ENCODE data around the gene TSPO.

The TSPO gene

DNA sequence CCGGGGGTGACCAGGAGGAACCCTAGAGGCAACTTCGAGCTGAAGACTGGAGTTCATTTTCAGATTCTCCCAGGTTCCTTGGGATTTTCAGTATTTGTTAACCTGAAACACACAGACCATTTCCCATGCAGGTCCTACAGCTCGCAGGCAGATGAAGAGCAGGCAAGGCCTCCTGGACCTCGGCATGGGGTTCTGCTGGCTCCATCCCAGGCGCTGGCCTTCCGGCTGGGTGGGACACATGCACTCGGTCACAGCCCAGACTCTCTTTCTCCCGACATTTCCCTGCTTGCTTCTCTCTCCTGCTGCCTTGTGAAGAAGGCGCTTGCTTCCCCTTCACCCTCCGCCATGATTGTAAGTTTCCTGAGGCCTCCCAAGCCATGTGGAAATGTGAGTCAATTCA lies 51.0 kb downstream of the TSPO start:
- DNase-seq (ENCODE audit: low read depth) = no peak

DNA sequence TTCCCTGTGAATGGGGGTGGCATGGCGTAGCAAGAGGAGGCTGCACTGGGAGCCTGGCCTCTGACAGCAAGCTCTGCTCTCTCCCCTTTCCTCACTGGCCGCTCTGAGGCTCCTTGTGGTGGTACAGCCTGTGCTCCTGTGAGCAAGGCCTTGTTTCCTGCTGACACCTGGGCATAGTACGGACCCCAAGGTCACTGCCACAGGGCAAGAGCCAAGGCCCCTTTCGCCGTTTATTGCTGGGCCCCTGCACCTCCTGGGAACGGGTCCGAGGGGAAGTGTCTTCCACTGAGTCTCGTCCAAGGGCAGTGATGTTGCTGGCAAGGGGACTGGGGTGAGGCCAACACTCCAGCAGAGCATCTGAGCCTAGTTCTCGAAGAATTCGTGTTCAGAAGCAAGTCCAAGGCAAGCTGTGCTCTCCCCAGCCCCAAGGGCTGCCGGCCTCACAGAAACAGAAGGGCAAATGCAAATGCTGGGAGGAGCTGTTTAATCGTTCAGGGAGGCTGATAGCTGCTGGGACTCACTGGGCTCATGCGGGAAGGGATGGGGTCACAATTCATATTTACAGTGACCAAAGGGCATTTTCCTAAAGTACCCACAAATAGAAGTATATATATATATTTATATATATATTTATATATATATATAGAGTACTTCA lies 51.5 kb downstream of the TSPO start:
- DNase-seq (ENCODE audit: low read depth) = no peak

DNA sequence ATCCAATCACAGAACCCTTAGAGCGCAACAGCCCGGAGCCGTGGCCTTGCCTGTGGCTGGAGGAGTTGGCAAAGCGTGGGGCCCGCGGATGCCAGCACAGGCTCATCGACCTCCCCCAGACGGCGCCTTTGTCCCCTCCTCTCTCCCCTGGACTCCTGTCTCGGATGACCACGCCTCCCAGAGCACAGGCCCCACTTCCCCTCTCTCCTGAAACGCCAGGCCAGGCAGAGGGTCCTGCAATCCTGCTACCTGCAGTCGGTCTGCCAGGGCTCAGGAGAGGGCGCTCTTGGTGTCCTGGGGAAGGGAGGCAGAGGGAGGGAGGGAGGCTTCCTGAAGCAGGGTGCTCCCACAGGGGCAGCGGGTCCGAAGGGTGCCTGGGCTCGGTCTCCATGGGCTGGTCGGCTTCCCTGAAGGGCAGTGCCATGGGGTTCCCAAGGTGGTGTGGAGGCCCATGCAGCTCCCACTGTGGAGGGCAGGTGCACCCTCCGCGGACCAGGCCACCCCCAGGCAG lies 52.2 kb downstream of the TSPO start:
- DNase-seq (ENCODE audit: low read depth) = no peak

DNA sequence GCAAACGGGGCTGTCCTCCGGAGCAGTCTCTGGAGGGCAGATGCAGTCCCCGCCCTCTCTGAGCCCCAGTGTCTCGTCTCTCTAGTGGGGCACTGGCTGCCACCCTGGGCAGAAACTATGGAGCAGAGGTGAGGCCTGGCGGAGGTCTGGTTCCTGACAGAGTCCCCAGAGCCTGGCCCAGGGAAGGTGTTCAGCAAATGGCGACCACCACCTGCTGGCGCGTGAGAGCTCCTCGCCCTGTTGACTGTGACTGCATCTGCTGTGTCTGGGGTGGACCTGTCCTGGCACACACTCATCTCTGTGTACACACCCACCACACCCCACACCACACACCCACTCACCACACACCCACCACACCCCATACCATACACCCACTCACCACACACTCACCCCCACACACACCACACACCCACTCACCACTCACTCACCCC lies 53.9 kb downstream of the TSPO start:
- no peak for DNase-seq (ENCODE audit: low read depth)

DNA sequence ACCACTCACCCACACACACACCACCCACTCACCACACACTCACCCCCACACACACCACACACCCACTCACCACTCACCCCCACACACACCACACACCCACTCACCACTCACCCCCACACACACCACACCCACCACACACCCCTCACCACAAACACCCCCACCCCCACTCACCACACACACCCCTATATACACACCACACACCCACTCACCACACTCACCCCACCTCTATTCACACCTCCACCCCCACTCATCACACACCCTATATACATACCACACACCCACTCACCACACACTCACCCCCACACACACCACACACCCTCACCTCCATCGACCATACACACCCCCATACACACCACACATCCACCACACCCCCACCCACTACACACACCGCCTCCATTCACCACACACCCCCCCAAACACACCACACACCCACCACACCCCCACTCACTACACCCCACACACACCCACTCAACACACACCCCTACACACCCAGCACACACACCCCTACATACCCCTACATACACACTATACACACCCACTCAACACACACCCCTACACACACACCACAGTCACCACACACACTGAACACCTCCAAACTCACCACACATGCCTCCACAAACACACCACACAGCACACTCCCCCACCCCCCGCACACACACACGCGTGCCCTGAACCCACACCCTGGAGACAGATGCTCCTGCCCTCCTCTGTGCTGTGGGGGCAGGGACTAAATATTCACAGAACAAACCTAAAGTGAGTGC lies 54.6 kb downstream of the TSPO start:
- no peak for DNase-seq (ENCODE audit: low read depth)

DNA sequence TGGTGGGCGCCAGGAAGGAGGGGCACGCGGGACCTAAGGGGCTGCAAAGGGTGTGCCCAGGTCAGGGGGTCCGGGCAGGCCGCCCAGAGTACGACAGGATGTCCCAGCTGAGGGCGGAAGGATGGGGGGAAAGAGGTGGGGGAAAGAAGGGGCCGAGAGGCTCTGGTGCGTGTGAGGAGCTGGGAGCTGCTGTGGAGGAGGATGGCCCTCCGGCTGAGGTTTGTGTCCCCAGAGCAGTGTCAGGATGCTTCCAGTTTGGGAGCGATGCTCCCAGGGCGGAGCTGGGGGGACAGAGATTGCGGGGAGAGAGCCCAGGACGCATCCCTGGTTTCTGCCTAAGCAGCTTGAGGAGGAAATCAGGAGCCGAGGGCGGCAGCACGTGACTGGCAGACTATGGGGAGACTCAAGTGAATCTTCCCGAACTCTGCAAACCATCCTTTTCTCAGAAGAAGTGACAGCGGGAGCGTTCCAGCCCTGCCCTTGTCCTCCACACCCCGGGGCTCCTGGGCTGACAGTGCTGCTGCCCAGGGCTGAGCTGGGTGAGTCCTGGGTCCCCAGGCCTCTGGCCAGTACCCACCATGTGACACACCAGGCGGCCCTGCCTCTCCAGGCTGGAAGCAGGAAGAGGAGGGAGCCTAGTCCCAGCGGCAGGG lies 55.3 kb downstream of the TSPO start:
- DNase-seq (ENCODE audit: low read depth) = no peak

DNA sequence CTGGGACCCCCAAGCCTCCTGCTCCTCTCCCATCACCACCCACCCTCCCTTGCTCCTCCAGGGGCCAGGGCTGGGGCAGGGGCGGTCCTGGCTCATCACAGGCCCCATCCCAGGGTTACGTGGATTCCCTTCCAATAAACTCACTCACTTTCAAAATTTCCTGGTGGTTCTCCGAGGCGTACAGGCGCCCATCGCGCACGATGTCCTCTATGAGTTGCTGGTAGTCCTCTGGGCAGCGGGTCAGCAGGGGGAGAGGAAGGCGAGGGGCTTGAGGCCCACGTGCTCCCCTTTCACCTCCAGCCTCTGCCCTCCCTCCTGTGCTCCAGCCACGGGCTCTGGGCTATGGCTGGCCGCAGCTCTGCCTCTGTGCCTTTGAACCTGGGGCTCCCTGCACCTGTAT lies 56.0 kb downstream of the TSPO start:
- no peak for DNase-seq (ENCODE audit: low read depth)

DNA sequence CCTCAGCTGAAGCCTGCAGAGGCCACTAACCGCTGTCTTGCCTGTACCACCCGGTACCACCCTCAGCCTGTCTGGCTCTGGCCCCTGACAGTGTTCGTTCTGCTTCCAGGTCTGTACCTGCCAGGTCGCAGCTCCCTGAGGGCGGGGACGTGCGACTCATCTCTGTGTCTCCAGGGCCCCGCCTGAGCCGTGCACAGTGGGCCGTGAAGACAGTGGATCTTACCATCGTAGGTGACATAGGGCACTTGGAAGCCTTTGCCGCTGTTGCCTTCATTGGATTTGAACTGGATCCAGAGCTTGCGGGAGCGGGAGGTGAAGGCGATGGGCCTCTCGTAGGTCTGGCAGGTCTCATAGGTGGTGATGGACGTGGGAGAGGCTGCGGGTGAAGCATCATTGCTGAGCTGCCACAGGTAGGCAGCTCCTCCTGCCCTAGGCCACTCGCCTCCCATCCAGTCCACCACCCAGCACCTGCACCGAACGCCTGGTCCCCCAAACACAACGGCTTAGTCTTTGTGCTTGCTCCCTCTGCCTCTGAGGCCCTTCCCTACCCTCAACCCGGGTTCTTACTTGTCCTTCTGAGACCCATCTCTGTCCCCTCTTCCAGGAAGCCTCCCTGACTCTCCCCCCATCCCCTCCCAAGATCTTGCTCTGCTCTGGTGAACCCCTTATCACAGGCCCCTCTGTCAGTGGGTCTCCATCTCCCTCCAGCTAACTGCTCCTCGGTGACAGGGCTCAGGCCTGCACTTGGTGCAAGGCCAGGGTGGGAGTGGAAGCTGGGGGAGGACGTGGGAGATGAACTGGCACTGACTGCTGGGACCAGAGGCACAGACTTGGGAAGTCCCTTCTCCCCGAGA lies 56.7 kb downstream of the TSPO start:
- DNase-seq (ENCODE audit: low read depth) = no peak

DNA sequence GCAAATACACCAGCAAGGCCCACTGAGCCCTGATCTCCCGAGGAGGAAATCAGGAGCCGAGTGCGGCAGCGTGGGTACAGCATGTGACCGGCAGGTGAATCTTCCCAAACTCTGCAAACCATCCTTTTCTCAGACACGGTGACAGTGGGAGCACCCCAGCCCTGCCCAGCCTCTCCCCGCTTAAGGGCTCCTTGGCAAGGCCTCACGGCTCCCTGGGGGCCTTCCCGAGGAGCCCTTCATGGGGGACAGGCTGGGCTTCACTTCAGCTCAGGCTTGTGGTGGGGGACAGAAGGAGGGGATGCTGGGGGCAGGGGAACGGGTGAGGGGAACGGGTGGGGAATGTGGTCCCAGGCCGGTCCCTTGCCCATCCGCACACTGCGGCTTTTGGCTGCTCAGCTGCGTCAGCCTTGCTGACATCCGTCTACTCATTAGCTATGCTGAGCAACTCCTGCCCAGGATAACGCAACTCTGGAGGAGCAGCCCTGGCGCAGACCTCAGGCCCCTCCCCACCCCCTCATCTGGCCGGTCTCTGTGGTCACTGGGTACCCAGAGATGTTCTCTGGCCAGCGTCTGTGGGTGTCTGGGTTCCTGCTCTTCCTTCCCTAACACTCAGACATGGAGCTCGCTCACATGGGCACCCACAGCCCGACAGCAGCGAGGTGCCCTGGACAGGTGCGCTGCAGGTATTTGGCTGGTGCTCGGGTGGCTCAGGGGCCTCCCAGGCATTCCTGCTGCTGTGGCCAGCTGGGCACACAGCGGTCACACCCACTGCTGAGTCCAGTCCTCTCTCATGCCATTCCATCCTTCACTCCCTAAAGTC lies 57.6 kb downstream of the TSPO start:
- no peak for DNase-seq (ENCODE audit: low read depth)

DNA sequence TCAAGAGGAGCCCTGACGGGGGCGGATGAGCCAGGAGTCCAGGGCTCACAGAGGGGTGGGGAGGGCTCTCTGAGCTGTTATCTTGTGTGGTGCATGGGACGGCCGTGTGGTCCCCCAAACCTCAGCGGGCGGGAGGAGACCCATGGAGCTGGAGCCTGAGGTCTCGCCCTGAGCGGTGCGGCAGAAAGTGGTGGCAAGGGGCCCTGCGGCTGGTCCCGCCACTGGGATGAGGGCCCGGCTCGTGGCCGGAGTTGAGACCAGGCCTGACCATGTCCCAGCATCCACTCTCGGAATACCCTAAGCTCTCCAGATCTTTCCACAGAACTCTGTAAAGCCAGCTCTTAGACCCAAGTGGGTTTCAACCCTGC lies 58.1 kb downstream of the TSPO start:
- DNase-seq (ENCODE audit: low read depth) = no peak

DNA sequence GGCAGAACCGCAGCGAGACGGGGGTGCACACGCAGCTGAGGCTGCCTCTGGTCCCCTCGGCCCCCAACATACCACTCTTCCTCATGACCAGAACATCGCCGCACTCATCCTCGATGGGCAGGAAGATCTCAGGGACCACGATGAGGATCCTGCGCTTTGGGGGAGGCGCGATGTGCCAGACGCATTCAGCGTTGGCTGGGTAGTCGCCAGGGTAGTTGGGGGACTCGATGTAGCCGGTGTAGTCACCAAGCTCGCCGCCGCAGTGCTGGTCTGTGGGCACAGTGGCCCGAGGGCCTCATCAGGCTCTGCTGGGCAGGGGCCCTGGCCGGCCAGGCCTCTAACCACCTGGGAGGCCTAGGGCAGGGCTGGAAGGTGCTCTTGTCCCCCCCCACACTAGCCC lies 58.6 kb downstream of the TSPO start:
- DNase-seq (ENCODE audit: low read depth) = no peak

DNA sequence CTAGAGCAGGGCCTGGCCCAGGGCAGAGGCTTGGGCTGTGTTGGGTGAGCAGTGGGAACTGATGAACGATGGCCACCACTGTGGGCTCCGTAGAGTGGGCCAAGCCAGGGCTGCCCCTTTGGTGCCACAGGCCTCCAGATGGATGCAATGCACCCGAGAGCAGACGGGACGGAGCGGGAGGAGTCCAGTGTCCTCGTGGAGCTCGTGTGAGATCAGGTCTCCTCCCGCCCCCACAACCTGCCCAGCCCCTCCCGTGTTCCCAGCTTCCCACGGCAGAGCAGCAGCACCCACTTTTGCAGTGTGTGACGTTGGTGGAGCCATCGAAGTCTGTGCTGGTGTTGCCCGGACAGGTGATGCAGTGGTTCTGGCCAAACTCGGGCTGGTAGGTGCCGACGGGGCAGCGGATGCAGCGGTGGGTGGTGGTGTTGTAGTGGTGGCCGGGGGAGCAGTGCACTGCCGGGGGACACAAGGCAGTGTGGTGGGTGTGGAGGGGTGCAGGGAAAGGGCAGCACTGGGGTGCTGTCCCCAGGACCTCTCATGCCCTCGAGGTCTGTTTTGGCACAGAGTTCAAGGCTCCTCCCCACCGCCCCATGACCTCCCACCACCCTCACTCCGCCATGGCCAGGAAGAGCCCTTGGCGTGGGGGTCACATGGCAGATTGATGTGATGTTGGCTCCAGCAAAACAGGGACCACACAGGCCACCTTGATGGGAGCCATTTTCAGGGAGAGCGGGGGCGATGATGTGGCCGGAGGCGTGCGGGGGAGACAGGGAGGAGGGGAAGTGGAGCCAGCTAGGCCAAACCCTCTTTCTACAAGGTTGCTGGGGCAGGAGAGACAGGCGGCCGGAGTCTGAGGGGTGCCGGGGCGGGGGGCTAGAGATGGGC lies 59.5 kb downstream of the TSPO start:
- DNase-seq (ENCODE audit: low read depth) = no peak

DNA sequence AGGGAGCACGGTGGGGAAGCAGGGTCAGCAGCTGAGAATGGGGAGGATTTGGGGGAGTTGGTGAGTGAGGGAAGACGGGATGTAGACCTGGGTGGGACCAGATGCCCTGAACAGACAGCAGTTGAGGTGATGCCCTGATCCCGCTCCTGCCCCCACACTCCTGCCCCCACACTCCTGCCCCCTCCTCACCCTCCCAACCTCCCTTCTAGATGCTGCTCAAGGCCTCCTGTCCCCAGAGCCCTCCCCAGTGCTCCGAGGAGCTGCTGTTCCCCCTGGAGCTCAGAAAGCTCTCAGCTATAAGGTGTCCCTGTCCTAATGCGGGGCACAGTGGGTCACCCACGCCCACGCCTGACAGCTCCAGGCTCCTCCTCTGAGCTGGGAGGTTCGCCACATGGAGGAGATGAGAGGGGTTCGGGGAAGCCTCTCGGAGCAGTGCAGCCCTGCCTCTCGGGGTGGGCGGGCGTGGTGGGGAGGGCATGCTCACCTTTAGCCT lies 60.6 kb downstream of the TSPO start:
- no peak for DNase-seq (ENCODE audit: low read depth)

DNA sequence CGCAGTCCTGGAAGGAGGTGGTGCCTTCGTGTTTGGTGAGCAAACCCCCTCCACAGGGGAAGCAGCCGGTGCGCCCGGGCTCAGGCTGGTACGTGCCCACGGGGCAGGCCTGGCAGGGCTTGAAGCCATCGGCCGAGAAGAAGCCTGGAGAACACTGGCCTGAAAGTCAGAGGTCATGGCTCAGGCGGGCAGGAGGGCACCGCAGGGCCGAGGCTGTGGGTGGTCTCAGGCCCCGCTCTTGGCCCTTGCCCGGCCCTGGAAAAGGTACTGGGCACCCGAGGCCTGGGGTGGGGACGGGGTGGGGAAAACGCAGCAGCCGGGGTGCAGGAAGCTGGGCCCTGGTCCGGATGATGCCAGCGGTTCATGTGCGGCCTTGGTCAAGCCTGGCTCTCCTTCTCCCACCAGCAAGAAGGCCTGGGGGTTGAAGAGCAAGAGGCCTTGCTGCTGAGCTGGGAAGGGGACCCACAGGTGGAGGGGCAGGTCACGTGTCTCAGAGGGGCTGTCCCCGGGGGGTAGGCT lies 61.1 kb downstream of the TSPO start:
- no peak for DNase-seq (ENCODE audit: low read depth)

All from activated T-helper 9 cell treated with anti-CD3 and anti-CD28 coated beads, Interleukin-2, amount 50 U/mL, for 16 hours (primary cell).